SK-N-MC (cell line): ENCODE measurements around the gene TK1.

ENCODE experiments used
- EZH2 ChIP-seq: fragments of 200-600 bp; sonication (generic); IDR thresholded peaks from one replicate; pipeline ENCODE4 v1.6.1; 2017; ENCODE audit warnings: antibody characterized with exemption
- POLR2AphosphoS5 ChIP-seq: IDR thresholded peaks from 2 replicates; pipeline ENCODE4 v1.6.1; 2012; ENCODE audit warnings: mild to moderate bottlenecking, low read depth, low read length, borderline replicate concordance

GRCh38 chr17:78211032-78211431 is 24.2 kb upstream of the TK1 start:
- TF ChIP-seq POLR2AphosphoS5 (no peak), EZH2 (no peak)
